Large intestine (tissue), 3 donors: Measurements from ENCODE around the gene LY6G5B. TPM values are rescaled to one million over a fixed set of nuclear protein-coding genes. Genes with fewer than 3 reads are reported as not detected.
A peak's percentile ranks its signal among the peaks of the same experiment; 100 is the strongest.
"Not testable (repeated sequence)": the region's sequence is repeated elsewhere in the genome, so short reads cannot be mapped to it uniquely, and the experiment has no call there.

Experiments
- DNase-seq, 2 donors: peaks; one replicate each; pipeline versions ENCODE4 v3.0.0 to v3.0.0-alpha.2; 2013
- H3K27ac ChIP-seq: one replicate; pipeline ENCODE4 v1.5.1; 2013; ENCODE audit warnings: low read length
- H3K27me3 ChIP-seq: 2 replicates; pipeline ENCODE4 v1.6.1; 2013; ENCODE audit warnings: low read length; ENCODE audit not compliant: control insufficient read depth, insufficient read depth
- H3K36me3 ChIP-seq: 2 replicates; pipeline ENCODE4 v1.6.1; 2013; ENCODE audit warnings: low read length; ENCODE audit not compliant: control insufficient read depth, insufficient read depth
- H3K4me1 ChIP-seq: one replicate; pipeline ENCODE4 v1.6.1; 2013; ENCODE audit warnings: low read length; ENCODE audit not compliant: control insufficient read depth, insufficient read depth
- H3K4me3 ChIP-seq: one replicate; pipeline ENCODE4 v1.5.1; 2013; ENCODE audit warnings: low read length
- H3K9me3 ChIP-seq: one replicate; pipeline ENCODE4 v1.6.1; 2013; ENCODE audit warnings: mild to moderate bottlenecking, low read depth, low read length, moderate library complexity; ENCODE audit not compliant: control insufficient read depth
- WGBS: methylation state at CpG from one replicate; pipeline ENCODE4 v1.1.5; 2013; ENCODE audit warnings: low lambda C conversion rate; ENCODE audit not compliant: insufficient coverage; 5-methylcytosine and 5-hydroxymethylcytosine counted together
- polyA plus RNA-seq: library from polyadenylated mRNA; unstranded; fragments of 120-200 nt; gene quantifications from one replicate; pipeline ENCODE4 v1.2.1, GENCODE V29; 2013

The LY6G5B gene
- polyA plus RNA-seq, 1 donor: 18.7 TPM

- Histone ChIP-seq H3K9me3 (no peaks in the 10 kb centered on the region), H3K4me1 (no peaks in the 10 kb centered on the region), H3K36me3 (no peaks in the 10 kb centered on the region), H3K27me3 (no peaks in the 10 kb centered on the region), H3K27ac (no peak overlapping the region), H3K4me3 (no peak overlapping the region)
- DNase-seq: no peak
- WGBS: no CpG with 5 or more reads among the region's 10 CpGs
Measured at GRCh38 chr6:31707701-31708100, 37.9 kb downstream of the LY6G5B start.

GRCh38 chr6:31708224-31708623 is 38.4 kb downstream of the LY6G5B start:
- H3K9me3 ChIP-seq: no peaks in the 10 kb centered on the region
- no peaks in the 10 kb centered on the region for H3K36me3 ChIP-seq
- H3K4me3 ChIP-seq: no peak overlapping the region
- 100% methylated on average over 1 of the region's 3 CpGs for WGBS
- H3K4me1 ChIP-seq: peaks cover 2% of the 10 kb centered on the region
- no peak for DNase-seq
- H3K27me3 ChIP-seq: no peaks in the 10 kb centered on the region
- H3K27ac ChIP-seq: no peak overlapping the region

- H3K9me3 ChIP-seq, H3K27ac ChIP-seq, H3K27me3 ChIP-seq, H3K4me3 ChIP-seq, H3K36me3 ChIP-seq, DNase-seq: not testable (repeated sequence)
- peaks cover 11% of the 10 kb centered on the region for H3K4me1 ChIP-seq
- whole genome bisulfite sequencing: no CpG with 5 or more reads among the region's 11 CpGs
Measured at GRCh38 chr6:31709157-31709556, 39.4 kb downstream of the LY6G5B start.

DNA sequence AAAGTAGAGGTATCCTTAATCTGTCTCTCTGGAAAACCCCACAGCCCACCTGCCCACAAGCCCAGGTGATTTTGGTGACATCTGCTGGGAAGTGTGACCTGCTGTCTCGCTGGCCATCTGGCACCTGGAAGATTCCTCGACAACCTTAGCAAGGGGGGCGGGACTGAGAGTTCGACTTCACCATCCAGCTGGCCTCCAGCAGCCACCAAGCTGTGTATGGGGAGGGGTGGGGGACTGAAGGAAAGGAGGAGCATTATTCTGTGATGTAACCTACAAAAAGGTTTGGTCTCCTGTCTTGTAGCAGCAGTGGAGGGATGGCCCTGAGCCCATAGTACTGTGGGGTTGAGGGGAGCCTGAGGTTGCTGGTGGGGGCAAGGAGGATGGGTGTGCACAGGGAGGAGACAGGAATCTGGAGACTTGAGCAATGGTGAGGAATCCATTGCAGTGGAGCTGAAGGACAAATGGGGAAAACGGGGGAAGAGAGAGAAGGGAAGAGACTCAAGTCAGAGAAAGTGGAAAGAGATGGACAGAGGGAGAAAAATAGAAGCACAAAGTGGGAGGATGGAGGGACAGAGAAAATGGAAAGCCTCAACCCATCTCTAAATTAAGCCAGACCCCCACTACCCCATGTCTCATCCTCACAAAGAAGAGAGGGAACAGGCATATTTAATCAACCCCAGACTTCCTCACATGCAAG is 40.9 kb downstream of the LY6G5B start:
- H3K9me3 ChIP-seq: no peaks in the 10 kb centered on the region
- H3K27me3 ChIP-seq: no peaks in the 10 kb centered on the region
- H3K4me3 ChIP-seq: no peak overlapping the region
- no peaks in the 10 kb centered on the region for H3K36me3 ChIP-seq
- WGBS: 50% methylated on average over 1 of the region's 5 CpGs
- peaks cover 19% of the 10 kb centered on the region for H3K4me1 ChIP-seq
- H3K27ac ChIP-seq: no peak overlapping the region
- peak in 1 of 2 donors; percentile 21 for DNase-seq

DNA sequence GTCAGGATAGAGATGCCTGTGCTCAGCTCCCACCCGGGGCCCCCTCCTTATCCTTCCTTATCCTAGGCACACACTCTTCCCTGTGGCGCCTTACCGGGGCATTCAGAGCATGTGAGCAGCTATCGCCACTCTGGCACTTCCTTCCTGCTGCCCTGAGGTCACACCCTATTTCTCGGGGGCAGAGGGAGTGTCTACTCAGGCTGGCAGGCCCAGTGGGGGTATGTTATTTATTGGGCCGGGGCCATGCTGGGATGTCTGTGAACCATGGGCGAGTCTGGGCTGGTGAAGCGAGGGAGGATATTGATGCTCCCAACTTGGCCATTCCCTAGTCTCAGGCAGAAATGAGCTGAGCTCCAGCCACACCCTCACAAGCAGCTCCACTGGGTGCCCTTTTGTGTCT is 41.5 kb downstream of the LY6G5B start:
- H3K36me3 ChIP-seq: no peaks in the 10 kb centered on the region
- H3K4me1 ChIP-seq: peaks cover 19% of the 10 kb centered on the region
- no peak overlapping the region for H3K27ac ChIP-seq
- no CpG with 5 or more reads among the region's 8 CpGs for WGBS
- H3K27me3 ChIP-seq: no peaks in the 10 kb centered on the region
- H3K9me3 ChIP-seq: no peaks in the 10 kb centered on the region
- DNase-seq: peak in 1 of 2 donors; percentile 49
- H3K4me3 ChIP-seq: no peak overlapping the region

DNA sequence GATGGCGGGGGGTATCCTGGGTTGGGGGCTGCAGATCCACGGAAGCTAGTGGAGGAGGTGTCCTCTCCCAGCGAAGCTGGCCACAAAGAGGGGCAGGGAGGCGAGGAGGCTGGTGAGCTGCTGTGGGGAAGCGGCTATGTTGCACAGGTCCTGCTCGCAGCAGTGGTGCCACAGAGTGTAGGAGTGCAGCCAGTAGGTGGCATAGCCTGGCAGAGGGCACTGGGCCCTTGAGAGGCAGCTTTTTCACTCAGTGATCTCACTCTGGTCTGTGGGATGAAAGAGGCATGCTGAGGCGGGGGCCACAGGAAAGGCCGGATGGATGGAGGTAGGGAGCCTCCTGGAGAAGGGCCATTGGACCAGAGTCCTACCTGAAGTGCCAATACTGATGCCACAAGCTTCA is 42.5 kb downstream of the LY6G5B start:
- peaks cover 19% of the 10 kb centered on the region for H3K4me1 ChIP-seq
- no peak overlapping the region for H3K4me3 ChIP-seq
- no CpG with 5 or more reads among the region's 8 CpGs for WGBS
- no peak overlapping the region for H3K27ac ChIP-seq
- no peak for DNase-seq
- H3K9me3 ChIP-seq: no peaks in the 10 kb centered on the region
- no peaks in the 10 kb centered on the region for H3K27me3 ChIP-seq
- no peaks in the 10 kb centered on the region for H3K36me3 ChIP-seq

DNA sequence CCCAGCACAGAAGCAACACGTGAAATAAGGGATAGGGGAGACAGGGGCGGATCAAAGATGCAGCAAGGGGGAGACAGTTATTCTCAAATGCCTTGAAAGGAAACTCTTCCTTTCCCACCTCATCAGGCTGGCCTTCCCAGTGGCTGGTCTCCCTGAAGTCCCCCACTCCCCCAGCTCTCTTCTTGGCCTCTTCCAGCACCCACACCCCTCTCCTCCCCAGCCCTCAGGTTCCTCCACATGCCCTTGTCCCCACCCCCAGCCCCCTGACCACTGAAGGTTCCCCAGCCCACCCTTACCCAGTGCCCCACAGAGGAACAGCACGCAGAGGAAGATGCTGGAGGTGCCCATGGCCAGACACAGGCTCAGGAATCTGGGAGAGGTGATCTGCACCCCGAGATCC is 43.7 kb downstream of the LY6G5B start:
- Histone ChIP-seq H3K4me3 (no peak overlapping the region), H3K27me3 (no peaks in the 10 kb centered on the region), H3K27ac (peak overlapping the region; percentile 53), H3K9me3 (no peaks in the 10 kb centered on the region), H3K36me3 (no peaks in the 10 kb centered on the region), H3K4me1 (peaks cover 19% of the 10 kb centered on the region)
- no peak for DNase-seq
- WGBS: no CpG with 5 or more reads among the region's 4 CpGs

- no peaks in the 10 kb centered on the region for H3K27me3 ChIP-seq
- H3K4me1 ChIP-seq: peaks cover 26% of the 10 kb centered on the region
- no peak overlapping the region for H3K4me3 ChIP-seq
- peak; percentile 48 to 66 for DNase-seq
- no peaks in the 10 kb centered on the region for H3K36me3 ChIP-seq
- H3K9me3 ChIP-seq: no peaks in the 10 kb centered on the region
- WGBS: 0% methylated on average over 1 of the region's 5 CpGs
- peak overlapping the region; percentile 53 for H3K27ac ChIP-seq
Measured at GRCh38 chr6:31713991-31714684, 44.4 kb downstream of the LY6G5B start.

DNA sequence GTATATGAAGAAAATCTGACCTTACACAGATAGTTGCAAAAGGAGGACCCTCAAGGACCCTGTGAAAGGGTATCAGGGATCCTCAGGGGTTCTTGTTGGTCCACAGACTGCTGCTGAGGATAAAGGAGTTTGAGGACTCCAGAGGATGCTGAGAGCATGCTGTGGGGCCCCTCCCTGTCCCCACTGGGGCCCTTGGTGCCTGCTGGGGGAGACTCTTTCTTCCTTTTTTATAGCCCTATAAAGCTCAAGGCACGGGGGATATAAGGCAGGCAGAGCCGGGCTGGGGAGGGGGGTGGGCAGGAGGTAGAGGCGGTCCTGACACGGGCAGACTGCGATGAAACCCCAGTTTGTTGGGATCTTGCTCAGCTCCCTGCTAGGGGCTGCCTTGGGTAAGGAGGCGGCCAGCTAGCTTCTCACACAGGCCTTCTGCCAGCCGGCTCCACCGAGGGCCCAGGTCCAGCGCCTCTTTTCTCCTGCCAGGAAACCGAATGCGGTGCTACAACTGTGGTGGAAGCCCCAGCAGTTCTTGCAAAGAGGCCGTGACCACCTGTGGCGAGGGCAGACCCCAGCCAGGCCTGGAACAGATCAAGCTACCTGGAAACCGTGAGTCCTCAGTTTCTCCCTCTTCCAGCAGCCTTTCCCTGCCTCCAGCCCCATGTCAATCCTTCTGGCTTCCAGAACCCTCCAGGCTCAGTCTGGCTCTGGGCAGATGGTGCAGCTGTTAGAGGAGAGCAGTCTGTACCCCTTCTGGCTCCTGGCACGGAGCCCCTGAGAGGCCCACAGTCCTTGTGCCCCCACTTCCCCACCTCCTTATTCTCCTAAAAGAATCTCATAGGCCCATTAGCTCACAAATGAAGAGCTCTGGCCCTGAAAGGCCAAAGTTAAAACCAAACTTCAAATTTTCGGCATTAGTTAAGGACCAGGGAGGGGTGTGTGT is 45.5 kb downstream of the LY6G5B start, which contains the start of gene LY6G6D:
Gene LY6G6D (plus strand): TSS at position 327 of the 937 bp plus-strand sequence. CDS start 8 bp downstream, at position 335.
- Histone ChIP-seq H3K27me3 (no peaks in the 10 kb centered on the region), H3K36me3 (no peaks in the 10 kb centered on the region), H3K9me3 (no peaks in the 10 kb centered on the region), H3K4me3 (no peak within 1 kb of the TSS), H3K27ac (peak within 1 kb of the TSS; percentile 53), H3K4me1 (peaks cover 26% of the 10 kb centered on the region)
- no CpG with 5 or more reads among the region's 16 CpGs for WGBS
- DNase-seq: no peak
